Keratinocyte (primary cell): ENCODE measurements around the gene NRP1. TPM values are rescaled to one million over a fixed set of nuclear protein-coding genes. Genes with fewer than 3 reads are reported as not detected.

Experiments used
- DNase-seq: peaks from one replicate; pipeline ENCODE4 v3.0.0-alpha.2; 2011; ENCODE audit warnings: low read depth, missing footprints, low spot score
- FAIRE-seq: peaks from 2 replicates; lab custom pipeline; 2011; peaks lifted over from hg19 to GRCh38; lab: Jason Lieb, UNC
- H2AFZ ChIP-seq: 2 replicates; pipeline ENCODE4 v1.6.0; 2012; ENCODE audit warnings: low read length, control low read depth, inconsistent platforms; ENCODE audit not compliant: control insufficient read depth
- H3K27ac ChIP-seq: 2 replicates; pipeline ENCODE4 v1.5.1; 2011; ENCODE audit warnings: low read length; ENCODE audit not compliant: control insufficient read depth, insufficient read depth
- H3K27me3 ChIP-seq: 3 replicates; pipeline ENCODE4 v1.6.0; 2011; ENCODE audit warnings: low read length; ENCODE audit not compliant: control insufficient read depth, insufficient read depth; ENCODE audit errors: extremely low read depth
- H3K36me3 ChIP-seq, 2 experiments: 2 replicates in 1 of 2; 3 replicates in 1 of 2; pipeline ENCODE4 v1.5.1; 2011; ENCODE audit warnings: low read length in 2 of 2, mild to moderate bottlenecking in 1 of 2; ENCODE audit not compliant: control insufficient read depth in 2 of 2, insufficient read depth in 2 of 2; ENCODE audit errors: extremely low read depth in 1 of 2
- H3K4me1 ChIP-seq: 3 replicates; pipeline ENCODE4 v1.5.1; 2011; ENCODE audit warnings: low read length; ENCODE audit not compliant: control insufficient read depth, insufficient read depth; ENCODE audit errors: extremely low read depth
- H3K4me2 ChIP-seq: 3 replicates; pipeline ENCODE4 v1.6.0; 2011; ENCODE audit warnings: low read depth, low read length; ENCODE audit not compliant: control insufficient read depth, insufficient read depth; ENCODE audit errors: extremely low read depth
- H3K4me3 ChIP-seq, 3 experiments: fragments of 200-600 bp in 1 of 3; sonication (generic) in 1 of 3; 2 replicates in 2 of 3; 3 replicates in 1 of 3; pipeline ENCODE4 v1.5.1; 2011 to 2016; ENCODE audit warnings: low read length in 3 of 3, mild to moderate bottlenecking in 3 of 3, control low read depth in 2 of 3, inconsistent platforms in 1 of 3, low read depth in 1 of 3, mixed read lengths in 1 of 3, mixed run types in 1 of 3, moderate library complexity in 1 of 3; ENCODE audit not compliant: control insufficient read depth in 2 of 3, insufficient read depth in 2 of 3; ENCODE audit errors: extremely low read depth in 1 of 3
- H3K79me2 ChIP-seq: 2 replicates; pipeline ENCODE4 v1.6.0; 2012; ENCODE audit warnings: low read length; ENCODE audit not compliant: control insufficient read depth, insufficient read depth
- H3K9ac ChIP-seq: 3 replicates; pipeline ENCODE4 v1.6.0; 2011; ENCODE audit warnings: low read length; ENCODE audit not compliant: control insufficient read depth, insufficient read depth; ENCODE audit errors: extremely low read depth
- H3K9me1 ChIP-seq: 3 replicates; pipeline ENCODE4 v1.6.0; 2011; ENCODE audit warnings: low read length; ENCODE audit not compliant: control insufficient read depth, insufficient read depth; ENCODE audit errors: extremely low read depth
- H3K9me3 ChIP-seq: 2 replicates; pipeline ENCODE4 v1.5.1; 2012; ENCODE audit warnings: low read depth, low read length; ENCODE audit not compliant: control insufficient read depth
- H4K20me1 ChIP-seq: 3 replicates; pipeline ENCODE4 v1.6.0; 2011; ENCODE audit warnings: low read length; ENCODE audit not compliant: control insufficient read depth, insufficient read depth; ENCODE audit errors: extremely low read depth
- EZH2 ChIP-seq: IDR thresholded peaks from one replicate; pipeline ENCODE4 v1.6.1; 2012; ENCODE audit warnings: inconsistent platforms, mild to moderate bottlenecking, low read length, moderate library complexity
- dilution Hi-C: fragments of 300-500 bp; cut with MboI; formaldehyde crosslinking; loops from one replicate; pipeline ENCODE4 v1.7.0; 2020; ENCODE audit warnings: low sequenced_read_pairs; ENCODE audit not compliant: extremely low pct_ligation_motif_present
- polyA plus RNA-seq, 5 experiments: library from polyadenylated mRNA; depleted of rRNA in 3 of 5; stranded (reverse) in 3 of 5; stranded (forward) in 1 of 5; unstranded in 1 of 5; fragments of >200 nt; gene quantifications; 1 replicate in 1 of 5; 2 replicates in 3 of 5; 3 replicates in 1 of 5; pipeline versions ENCODE4 v1.2.1 to v1.2.3, GENCODE V29; 2011 to 2012; ENCODE audit warnings: missing spikeins in 2 of 5, low read depth in 1 of 5, low replicate concordance in 1 of 5
- TF ChIP-seq, protein P1 (sequence below), 3 experiments: IDR thresholded peaks in 1 of 3; conservative IDR thresholded peaks in 1 of 3; optimal IDR thresholded peaks in 1 of 3; 2 replicates in 2 of 3; 3 replicates in 1 of 3; pipeline versions ENCODE3 to v1.5.1; 2011; ENCODE audit warnings: low read length in 3 of 3, mild to moderate bottlenecking in 3 of 3, moderate library complexity in 2 of 3, control low read depth in 1 of 3, inconsistent platforms in 1 of 3; ENCODE audit not compliant: insufficient read depth in 2 of 3; ENCODE audit errors: extremely low read depth in 1 of 3

The NRP1 gene
- polyA plus RNA-seq, 1 donor (not counting 4 experiments of a cell fraction or from before 2014, with no cell fraction given) = 36.2 TPM

DNA sequence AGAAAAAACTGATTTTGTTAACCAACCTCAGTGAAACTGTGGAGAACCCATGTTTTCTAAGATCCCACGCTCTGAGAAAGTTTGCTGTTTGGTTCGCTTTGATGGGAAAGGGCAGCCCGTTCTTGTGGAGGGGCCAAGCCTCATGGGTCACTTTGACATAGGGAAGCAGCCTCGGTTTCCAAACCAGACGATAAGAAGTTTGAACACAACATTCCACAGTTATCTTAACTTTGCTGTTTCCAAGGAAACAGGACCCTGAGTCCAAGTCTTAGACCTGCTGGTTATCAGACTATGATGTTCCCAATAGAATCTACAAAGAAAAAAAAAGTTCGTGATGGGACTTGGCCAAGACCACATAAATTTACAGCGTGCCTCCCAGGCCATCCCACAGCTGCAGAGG, 182.3 kb downstream of the NRP1 start:
- Histone ChIP-seq H3K9me3 (no peaks in the 10 kb centered on the region), H3K9ac (no peak overlapping the region), H3K4me1 (peaks cover 18% of the 10 kb centered on the region), H3K4me3 (no peak overlapping the region), H3K4me2 (no peak overlapping the region), H3K27me3 (no peaks in the 10 kb centered on the region), H2AFZ (no peak overlapping the region), H3K79me2 (no peaks in the 10 kb centered on the region), H3K27ac (no peak overlapping the region), H3K36me3 (no peaks in the 10 kb centered on the region), H4K20me1 (no peaks in the 10 kb centered on the region), H3K9me1 (no peaks in the 10 kb centered on the region)
- FAIRE-seq (no peak), DNase-seq (no peak)
- no peak for TF ChIP-seq EZH2
- TF ChIP-seq, protein P1, sequence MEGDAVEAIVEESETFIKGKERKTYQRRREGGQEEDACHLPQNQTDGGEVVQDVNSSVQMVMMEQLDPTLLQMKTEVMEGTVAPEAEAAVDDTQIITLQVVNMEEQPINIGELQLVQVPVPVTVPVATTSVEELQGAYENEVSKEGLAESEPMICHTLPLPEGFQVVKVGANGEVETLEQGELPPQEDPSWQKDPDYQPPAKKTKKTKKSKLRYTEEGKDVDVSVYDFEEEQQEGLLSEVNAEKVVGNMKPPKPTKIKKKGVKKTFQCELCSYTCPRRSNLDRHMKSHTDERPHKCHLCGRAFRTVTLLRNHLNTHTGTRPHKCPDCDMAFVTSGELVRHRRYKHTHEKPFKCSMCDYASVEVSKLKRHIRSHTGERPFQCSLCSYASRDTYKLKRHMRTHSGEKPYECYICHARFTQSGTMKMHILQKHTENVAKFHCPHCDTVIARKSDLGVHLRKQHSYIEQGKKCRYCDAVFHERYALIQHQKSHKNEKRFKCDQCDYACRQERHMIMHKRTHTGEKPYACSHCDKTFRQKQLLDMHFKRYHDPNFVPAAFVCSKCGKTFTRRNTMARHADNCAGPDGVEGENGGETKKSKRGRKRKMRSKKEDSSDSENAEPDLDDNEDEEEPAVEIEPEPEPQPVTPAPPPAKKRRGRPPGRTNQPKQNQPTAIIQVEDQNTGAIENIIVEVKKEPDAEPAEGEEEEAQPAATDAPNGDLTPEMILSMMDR (optimal IDR thresholded peaks at IDR 0.05 in 1 of 3, IDR thresholded peaks at IDR 0.05 in 1 of 3, conservative IDR thresholded peaks at IDR 0.05 in 1 of 3; ENCODE audit: extremely low read depth in 1 of 3, insufficient read depth in 2 of 3, low read length in 3 of 3) = no peak
- dilution Hi-C loops = no loop called here

DNA sequence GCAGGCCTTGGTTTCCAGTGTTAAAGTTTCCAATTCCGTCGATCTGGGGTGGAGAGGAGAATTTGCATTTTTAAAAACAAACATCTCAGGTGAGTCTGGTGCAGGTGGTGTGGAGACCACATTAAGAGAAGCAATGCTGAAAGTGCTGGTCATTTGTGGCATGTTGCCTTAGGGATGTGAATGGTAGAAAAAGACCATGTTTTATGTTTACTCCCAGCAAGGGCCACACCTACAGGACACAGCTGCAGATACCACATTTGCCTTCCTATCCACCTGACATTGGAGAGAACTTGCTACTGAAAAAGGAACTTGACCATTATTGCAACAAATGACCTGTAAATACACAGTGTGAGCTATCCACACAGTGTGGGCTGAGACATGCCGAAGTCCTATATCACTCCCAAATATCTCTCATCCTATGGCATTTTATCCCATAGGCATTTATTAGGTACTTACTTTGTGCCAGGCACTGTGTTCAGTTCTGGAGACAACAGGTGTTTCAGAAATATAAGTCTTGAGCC, 183.1 kb downstream of the NRP1 start:
- dilution Hi-C loops = no loop called here
- FAIRE-seq = no peak

More for the DNA sequence above, 183.1 kb downstream of the NRP1 start:
- Histone ChIP-seq H3K9me1 (no peaks in the 10 kb centered on the region), H3K4me2 (no peak overlapping the region), H3K9ac (no peak overlapping the region), H3K4me3 (no peak overlapping the region), H2AFZ (no peak overlapping the region), H3K27ac (no peak overlapping the region), H3K36me3 (no peaks in the 10 kb centered on the region), H3K4me1 (peaks cover 10% of the 10 kb centered on the region), H3K9me3 (no peaks in the 10 kb centered on the region), H4K20me1 (no peaks in the 10 kb centered on the region), H3K27me3 (no peaks in the 10 kb centered on the region), H3K79me2 (no peaks in the 10 kb centered on the region)
- DNase-seq = no peak
- TF ChIP-seq, protein P1 (optimal IDR thresholded peaks at IDR 0.05 in 1 of 3, IDR thresholded peaks at IDR 0.05 in 1 of 3, conservative IDR thresholded peaks at IDR 0.05 in 1 of 3; ENCODE audit: extremely low read depth in 1 of 3, insufficient read depth in 2 of 3, low read length in 3 of 3) = no peak
- TF ChIP-seq EZH2 = no peak
